Measurements from ENCODE around the gene GOLGB1.
"Not testable (repeated sequence)": the region's sequence is repeated elsewhere in the genome, so short reads cannot be mapped to it uniquely, and the experiment has no call there.

The GOLGB1 gene

DNA sequence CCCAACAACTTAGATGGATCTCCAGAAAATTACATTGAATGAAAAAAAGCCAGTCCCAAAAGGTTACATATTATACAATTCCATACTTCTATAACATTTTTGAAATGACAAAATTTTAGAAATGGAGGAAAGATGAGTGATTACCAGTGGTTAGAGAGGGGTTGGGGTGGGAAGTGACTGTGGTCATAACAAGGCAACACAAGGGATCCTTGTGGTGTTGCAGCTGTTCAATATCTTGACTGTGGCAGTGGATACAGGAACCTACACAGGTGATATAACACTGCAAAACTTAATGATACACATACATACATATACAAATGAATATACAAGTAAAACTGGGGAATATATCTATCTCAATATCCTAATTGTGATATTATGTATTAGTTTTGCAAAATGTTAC is 9.6 kb downstream of the GOLGB1 start:
- DNase-seq, result no peak

DNA sequence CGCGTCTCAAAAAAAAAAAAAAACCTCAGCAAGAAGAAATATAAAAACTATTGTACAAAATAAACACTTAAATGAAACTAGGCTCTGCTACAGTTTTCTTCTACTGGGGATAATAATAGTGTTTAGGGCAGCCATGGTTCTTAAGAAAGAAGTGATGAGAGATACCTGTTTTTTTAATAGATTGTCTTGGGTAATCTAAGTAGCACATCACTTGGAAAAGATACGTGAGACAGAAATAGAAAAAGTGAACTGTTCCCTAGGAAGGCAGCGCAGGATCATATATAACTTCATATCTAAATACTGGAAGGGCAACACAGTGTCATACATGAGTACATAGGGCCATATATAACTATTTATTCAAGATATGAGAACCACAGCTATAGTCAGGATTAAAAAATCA is 11.9 kb downstream of the GOLGB1 start:
- no peak for DNase-seq

DNA sequence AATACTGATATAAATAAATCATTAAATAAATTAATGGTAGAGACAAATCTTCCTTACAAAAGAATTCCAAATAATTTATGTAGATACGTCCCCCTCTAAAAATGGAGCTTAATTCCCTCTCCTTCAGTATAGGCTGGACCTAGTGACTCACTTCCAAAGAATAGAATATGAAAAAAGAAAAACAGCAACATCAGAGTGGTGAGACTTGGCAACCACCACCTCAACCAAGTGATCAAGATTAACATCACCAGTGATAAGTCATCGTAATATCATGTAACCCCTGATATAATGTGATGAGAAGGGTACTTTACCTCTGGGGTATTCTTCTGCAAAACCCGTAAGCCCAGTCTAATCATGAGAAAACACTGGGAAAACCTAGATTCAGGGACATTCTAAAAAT is 13.4 kb downstream of the GOLGB1 start:
- no peak for DNase-seq

DNA sequence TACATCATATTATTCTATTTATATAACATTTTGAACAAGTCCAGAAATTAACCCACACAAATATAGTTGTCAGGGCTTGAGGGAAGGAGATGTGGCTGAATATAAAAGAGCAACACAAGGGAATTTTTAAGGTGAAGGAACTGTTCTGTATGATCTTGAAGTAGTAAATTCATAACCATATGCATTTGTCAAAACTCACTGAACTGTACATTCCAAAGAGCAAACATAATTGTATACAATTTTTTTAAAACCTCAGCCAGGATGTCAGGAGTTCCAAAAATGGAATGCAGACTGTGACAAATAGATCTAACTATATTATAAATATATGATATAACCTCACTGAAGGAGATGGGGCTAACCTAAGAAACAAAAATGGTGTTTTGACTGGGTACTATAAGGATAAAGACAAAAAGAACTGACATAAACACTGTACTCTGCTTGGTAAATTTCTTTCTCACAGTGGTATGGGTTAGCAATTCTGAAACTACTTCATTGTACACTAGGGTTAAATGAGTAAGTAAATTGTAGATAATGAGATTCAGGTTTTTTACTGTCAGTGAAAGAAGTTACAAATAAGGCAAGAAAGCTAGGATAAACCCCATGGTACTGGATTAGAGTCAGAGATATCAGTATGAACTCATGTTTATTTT is 14.4 kb downstream of the GOLGB1 start:
- DNase-seq, result no peak

DNA sequence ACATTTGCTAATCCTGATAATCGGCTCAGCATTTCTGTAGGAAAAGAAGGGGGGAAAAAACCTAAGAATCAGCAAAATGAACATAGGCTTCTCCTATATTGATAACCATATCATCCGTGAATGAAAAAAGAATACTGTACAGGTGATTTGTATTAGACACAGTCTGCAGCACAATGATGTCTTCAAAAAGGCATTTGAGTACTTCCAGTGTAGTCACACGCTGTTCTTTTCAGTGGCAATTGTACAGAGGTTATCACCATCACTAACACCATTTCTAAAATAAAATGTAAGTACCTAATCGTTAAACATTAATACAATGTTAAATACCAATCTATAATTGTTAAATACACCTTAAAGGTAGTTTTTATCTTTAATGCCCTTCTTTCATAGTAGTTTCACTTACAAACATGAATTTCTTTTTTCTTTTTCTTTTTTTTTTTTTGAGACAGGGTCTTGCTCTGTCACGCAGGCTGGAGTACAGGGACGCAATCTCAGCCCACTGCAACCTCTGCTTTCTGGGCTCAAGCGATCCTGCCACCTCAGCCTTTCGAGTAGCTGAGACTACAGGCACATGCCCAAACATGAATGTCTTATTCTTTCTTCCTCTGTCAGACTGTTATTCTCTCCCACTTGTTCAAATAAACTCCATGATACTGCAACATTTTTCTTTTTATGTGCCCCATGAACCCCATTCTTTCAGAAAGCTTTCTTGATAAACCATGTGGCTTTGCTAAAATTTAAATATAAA is 18.4 kb downstream of the GOLGB1 start:
- no peak for DNase-seq

DNA sequence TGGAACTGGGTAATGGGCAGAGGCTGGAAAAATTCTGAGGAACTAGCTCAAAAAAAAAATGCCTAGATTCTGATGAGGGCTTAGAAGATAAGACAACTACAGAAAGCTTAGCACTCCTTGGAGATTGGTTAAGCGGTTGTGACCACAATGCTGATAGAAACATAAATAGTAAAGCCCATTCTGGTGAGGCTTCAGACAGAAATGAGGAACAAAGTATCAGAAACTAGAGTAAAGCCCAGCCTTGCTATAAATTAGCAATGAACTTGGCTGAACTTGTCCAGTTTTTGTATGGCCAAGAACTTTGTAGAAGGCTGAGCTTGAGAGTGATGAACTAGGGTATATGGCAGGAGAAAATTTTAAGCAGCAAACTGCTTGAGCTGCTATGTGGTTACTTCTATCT is 25.4 kb downstream of the GOLGB1 start:
- no peak for DNase-seq

DNA sequence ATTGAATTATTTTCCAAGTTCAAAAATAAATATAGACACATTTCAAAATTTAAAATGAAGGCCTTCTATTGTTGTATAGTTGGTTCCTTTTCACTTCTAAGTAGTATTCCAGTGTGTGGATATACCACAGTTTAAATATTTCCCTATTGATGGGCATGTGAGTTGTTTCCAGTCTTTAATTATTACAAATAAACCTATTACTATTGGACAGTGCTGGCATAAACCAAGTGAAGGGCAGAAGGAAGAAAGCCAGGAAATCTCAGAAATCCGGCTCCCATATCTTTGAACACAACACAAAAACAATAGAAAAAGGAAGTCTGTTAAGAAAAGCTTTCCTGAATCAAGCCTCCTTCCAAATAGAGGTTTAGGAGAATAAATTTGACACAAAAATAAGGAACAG is 26.1 kb downstream of the GOLGB1 start:
- no peak for DNase-seq

DNA sequence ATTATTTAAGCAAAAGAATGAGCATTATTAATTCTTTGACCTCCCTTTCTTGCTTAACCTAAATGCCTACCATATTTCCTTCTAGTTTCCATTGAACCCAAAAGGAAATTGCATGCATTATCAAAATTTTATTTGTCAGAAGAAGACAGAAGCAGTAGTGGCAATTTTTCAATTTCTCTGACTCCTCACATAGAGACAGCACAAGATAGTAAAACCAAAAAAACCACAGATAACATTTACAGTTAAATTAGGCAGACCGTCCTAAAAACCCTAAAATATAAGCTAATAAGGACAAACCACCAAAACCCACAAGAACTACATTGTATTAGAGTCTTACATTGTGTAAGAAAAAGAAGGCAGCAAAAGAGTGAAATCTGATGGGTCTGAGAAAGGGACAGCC is 27.1 kb downstream of the GOLGB1 start:
- DNase-seq, result no peak

DNA sequence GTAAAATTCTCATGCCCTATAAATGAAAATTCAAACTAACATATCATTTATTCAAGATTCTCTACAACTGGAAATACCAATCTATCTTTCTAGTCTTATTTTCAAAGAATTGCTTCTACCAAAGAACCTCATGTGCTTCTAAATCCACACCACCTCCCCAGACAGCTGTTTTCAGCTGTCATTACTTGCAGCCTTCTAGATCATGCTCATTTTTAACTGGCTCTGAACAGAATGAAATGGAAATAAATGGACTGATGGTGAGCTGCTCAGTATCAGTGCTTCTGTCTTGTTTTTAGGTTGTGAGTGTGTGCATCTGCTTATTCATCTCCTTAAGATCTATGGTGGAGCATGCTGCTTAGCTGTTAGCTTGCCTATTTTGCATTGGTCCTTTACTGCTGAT is 29.4 kb downstream of the GOLGB1 start:
- no peak for DNase-seq

DNA sequence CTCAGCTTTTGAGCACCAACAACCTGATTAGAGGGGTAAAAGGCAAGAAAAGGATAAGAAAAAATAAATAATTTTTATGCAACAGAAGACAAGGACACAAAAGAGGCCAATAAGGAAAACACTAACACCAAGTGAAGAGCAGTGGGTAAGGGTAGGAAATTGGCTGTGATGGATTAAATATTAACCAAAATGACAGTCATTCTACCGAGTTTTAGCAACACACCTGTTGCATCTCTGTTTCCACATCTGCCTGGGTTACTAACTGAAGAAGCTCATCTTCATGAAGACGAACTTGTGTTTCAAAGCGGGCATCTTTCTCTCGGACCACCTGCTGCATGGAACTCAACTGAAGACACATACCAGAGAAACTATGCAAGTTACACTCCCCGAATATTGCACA is 30.1 kb downstream of the GOLGB1 start:
- no peak for DNase-seq

DNA sequence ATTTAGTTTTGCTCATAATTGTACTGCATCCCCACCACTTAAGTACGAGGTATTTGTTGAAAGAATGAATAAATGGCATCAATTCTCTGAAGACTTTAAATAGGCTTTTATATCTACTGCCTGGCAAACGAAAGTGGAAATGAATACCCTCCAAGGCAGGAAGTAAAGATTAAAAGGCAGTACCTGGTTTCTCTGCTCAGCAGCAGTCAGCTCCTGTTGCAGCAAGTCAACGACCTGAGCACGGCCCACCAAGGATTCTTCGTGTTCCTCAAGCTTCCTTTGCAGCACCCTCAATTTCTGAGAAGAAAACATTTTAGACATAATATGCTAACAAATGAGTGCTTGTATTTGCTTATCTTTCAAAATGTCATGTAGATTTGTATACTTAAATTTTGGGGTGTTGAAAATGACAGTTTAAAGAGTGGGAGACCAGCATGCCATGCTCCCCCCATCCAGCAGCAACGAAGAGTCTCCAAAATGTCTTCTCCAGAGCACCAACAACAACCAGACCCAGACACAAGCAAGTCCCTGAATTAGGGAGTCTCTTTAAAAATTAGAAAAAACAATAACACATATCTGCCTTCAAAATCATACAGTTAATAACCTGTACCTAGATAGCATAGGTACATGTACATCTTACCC is 31.2 kb downstream of the GOLGB1 start:
- no peak for DNase-seq

DNA sequence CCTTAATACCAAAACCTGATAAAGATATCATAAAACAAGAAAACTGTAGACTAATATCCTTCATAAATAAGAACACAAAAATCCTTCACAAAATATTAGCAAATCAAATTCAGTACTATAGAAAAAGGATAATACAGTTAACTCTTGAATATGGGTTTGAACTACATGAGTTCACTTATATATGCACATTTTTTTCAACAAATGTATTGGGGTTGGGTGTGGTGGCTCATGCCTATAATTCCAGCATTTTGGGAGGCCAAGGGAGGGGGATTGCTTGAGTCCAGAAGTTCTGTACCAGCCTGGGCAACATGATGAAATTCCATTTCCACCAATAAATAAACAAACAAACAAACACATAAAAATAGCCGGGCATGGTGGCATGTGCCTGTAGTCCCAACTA is 39.2 kb downstream of the GOLGB1 start:
- no peak for DNase-seq

DNA sequence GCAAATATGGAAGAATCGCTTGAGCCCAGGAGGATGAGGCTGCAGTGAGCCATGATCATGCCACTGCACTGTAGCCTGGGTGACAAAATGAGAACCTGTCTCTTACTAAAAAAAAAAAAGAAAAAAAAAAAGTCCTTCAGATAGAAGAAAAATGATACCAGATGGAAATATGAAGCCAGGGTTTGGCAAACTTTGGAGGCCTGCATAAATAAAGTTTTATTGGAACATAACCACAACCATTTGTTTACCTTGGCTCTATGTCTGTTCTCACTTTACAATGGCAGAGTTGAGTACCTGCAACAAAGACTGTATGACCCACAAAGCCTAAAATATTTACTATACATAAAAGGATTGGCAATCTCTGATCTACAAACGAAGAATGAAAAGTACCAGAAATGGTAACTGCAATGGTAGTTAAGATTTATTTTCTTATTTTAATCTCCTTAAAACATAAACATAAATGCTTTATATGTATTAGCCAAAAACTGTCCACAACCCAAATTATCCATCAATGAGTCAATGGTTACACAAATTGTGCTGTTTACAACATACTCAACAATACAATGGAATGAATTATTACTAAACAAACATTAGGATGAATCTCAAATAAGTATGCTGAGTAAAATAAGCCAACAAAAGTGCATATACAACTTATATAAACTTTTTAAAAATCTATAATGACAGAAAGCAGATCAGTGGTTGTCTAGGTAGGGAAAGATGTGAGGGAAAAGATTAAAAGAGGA is 41.8 kb downstream of the GOLGB1 start:
- DNase-seq, result no peak

DNA sequence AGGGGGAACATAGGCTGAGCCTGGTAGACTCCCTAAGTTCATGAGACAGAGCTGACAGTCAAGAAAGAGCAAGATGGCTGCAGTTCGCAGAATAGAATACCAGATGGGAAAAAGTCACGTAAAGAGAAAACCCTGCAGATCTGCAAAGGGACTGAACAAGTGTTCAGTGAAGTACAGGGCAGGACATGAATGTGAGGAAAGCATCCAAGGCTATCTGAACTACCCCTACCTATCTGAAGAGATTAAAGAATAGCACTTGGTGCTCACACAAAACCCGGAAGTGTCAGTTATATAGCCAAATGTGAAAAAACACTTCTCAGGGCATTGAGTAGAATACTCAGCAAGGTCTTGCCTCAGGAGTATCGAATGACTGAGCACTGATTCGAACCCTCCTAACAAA is 44.0 kb downstream of the GOLGB1 start:
- no peak for DNase-seq

DNA sequence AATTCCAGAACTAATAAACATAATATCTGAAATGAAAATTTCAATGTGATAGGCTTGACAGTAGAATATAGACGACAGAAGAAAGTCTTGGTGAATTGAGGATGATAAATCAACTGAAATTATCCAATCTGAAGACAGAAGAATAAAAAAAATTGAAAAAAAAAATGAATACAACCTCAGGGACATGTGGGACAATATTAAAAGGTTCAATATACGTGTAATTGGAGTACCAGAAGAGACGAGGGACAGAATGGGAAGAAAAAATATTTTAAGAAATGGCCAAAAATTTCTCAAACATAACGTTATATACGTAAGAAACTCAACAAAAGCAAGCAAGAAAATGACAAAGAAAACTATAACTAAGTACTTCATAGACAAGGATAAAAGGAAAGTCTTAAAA is 45.6 kb downstream of the GOLGB1 start:
- DNase-seq, result no peak

DNA sequence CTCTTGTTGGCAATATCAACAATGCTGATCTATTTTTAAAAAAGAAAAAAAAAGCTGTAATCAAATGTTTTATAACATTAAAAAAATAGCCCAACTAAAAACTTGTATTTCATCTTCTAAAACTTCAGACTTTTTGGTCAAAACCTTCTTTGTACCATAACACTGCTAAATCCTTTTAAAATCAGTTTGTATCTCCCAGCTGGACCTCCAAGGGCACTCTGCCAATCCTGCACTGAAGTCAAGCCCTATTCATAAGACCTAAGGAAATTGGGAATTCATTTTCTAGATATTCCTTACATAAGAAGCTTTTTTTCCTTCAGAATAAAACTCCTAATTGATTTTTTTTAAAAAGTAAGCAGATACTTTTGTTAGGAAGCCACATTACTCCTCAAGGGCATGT is 50.6 kb downstream of the GOLGB1 start:
- no peak for DNase-seq

DNA sequence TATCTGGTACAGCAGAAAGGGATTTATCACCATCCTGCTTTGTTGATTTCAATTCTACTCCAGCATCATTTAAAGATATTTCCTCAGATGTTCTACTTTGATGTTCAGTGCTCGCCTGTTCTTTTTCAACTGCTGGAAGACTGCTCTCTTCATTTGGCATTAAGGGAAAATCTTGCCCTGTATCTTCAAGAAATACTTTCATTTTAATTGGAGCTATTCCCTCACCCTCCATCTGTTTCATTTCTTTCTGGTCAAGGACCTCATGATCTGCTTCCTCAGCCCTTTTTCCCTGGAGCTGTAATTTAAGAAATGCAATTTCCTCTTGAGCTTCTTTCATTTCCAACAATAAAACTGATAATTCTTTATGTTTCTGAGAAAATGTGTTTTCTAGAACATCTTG is 51.1 kb downstream of the GOLGB1 start:
- no peak for DNase-seq

DNA sequence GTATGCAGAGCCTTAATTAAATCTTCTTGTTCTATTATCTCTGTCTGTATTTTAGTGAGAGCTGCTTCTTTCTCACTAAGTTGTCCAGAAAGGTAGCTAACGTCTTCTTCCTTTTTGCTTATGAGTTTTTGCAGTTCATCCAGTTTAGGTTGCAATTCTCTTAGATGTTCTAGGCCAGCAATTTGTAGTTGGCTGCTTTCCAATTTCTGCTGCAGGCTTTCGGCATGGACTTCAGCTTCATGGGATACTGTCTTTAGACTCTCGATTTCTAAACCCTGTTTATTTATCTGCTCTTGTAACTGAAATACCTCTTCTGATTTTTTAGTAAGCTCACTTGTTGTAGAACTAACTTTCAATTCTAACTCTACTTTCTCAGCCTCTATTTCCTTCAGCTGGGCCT is 53.4 kb downstream of the GOLGB1 start:
- DNase-seq, result no peak

DNA sequence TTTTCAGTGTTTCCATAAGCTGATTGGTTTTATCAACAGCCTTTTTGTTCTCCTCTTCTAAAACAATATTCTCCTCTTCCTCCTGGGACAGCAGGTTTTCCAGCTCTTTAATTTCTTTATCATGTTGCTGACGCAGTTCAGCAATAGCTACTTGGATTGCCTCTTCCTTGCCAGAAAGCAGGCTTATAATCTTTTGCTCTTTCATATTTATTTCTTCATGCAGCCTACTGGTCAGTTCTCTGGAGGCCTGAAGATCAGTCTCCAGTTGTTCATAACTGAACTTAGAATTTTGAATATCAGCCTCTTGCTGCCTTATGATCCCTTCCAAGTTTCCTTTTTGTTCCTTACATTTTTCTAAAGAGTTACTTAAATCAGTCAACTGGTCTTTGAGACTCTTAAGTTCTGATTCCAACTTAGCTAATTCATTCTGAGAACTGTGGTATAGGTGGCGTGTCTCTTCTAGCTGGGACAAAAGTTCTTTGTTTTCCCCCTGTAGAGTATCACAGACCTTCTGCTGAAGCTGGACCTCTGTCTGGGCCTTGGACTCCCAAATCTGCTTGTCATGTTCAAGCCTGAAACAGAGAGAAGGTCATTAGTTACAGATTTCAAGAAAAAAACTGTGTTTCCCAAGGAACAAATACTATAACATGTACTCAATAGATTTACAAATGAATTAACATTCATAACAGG is 57.4 kb downstream of the GOLGB1 start:
- DNase-seq, result no peak

DNA sequence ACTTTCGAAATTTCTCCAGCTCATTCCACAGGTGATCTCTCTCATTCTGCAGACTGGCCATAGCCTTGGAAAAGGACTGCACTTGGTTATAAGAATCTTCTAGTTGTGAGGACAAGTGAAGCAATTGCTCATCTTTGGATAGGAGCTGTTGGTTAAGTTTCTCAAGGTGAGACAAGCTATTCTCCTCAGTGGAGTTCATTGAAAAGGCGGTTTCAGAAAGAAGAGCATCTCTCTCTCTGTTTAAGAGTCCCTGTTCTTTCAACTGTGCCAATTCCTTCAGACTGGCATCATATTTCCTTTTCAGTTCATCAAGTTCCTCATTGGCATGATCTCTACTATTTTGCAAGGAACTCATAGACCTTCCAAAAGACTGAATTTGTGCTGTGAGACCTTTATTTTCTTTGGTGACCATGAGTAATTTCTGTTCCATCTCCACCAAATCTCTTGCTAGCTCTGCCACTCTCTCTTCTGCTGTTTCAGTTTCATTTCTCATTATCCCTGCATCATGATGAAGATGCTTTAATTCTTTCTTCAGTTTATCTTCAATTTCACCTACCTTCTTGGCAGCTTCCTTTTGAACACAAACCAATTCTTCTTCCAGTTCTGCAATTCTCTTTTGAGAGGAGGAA is 58.6 kb downstream of the GOLGB1 start:
- DNase-seq, result no peak

DNA sequence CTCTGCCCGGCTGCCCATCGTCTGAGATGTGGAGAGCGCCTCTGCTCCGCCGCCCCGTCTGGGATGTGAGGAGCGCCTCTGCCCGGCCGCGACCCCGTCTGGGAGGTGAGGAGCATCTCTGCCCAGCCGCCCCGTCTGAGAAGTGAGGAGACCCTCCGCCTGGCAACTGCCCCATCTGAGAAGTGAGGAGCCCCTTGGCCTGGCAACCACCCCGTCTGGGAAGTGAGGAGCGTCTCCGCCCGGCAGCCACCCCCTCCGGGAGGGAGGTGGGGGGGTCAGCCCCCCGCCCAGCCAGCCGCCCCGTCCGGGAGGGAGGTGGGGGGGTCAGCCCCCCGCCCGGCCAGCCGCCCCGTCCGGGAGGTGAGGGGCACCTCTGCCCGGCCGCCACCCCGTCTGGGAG is 60.8 kb downstream of the GOLGB1 start:
- not testable (repeated sequence) for DNase-seq

DNA sequence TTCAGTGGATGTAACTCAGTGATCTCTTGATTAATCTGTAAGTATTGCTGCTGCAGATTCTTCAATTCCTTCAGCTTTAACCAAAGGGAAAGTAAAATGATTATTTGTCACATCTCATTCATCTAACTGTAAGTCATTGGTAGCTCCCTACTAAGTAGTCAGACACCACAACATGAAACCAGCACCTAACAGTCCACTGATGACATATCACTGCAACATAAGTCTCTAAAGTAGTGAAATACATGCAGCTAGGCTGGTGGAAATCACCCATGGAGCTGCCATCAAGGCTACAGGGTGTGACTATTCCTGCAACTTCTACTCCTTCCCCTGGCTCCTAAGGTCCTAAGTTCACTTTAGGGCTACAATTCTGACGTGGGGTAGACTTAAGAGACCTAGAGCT is 67.7 kb downstream of the GOLGB1 start:
- DNase-seq, result no peak

DNA sequence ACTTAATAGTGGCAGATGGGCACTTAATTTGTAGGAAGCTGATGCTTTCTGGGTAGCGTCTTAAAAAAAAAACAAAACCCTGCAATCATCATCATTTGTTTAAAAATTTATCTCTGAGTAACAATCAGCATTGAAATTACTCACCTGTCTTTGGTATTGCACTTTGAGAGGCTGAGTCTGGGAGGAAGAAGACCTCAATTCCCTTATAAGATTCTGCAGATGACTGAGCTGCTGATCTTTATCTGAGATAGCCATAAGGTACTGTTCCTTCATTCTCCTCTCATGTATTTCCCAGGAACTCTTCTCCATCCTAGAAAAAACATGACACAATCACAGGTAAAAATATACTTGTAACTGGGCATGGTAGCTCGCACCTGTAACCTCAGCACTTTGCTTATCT is 72.4 kb downstream of the GOLGB1 start:
- no peak for DNase-seq
